SK-N-MC (cell line): ENCODE results near the gene ABCC2.

Source experiments
- EZH2 ChIP-seq: fragments of 200-600 bp; sonication (generic); IDR thresholded peaks from one replicate; pipeline ENCODE4 v1.6.1; 2017; ENCODE audit warnings: antibody characterized with exemption
- FOXP2 ChIP-seq: optimal IDR thresholded peaks from 2 replicates; pipeline ENCODE3; 2011; ENCODE audit warnings: mild to moderate bottlenecking, moderate library complexity; ENCODE audit not compliant: insufficient read depth; ENCODE audit errors: extremely low read length, control extremely low read depth
- POLR2AphosphoS5 ChIP-seq: IDR thresholded peaks from 2 replicates; pipeline ENCODE4 v1.6.1; 2012; ENCODE audit warnings: mild to moderate bottlenecking, low read depth, low read length, borderline replicate concordance

DNA sequence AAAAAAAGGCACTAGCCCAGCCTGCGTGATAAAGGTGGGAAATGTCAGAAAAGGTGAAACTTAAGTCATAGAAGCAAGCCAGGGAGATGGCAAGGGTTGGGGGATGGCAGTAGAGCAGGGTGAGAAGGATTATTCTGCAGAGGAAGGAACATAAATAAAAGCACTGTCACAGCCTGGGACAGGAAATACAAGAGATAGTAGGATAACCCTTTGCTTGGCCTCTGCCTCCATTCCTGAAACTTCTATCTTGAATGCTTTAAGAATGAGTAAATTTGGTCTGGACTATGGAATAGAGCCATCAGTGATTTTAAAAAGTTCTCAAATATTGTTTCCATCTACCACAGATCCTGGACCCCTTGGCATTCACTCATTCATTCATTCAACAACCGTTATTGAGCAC lies 50.0 kb downstream of the ABCC2 start:
- TF ChIP-seq EZH2, result no peak
- TF ChIP-seq POLR2AphosphoS5, result no peak
- TF ChIP-seq FOXP2, result no peak
